ENCODE measurements around the gene PRR20E.
"Not testable (repeated sequence)": the region's sequence is repeated elsewhere in the genome, so short reads cannot be mapped to it uniquely, and the experiment has no call there.

DNA sequence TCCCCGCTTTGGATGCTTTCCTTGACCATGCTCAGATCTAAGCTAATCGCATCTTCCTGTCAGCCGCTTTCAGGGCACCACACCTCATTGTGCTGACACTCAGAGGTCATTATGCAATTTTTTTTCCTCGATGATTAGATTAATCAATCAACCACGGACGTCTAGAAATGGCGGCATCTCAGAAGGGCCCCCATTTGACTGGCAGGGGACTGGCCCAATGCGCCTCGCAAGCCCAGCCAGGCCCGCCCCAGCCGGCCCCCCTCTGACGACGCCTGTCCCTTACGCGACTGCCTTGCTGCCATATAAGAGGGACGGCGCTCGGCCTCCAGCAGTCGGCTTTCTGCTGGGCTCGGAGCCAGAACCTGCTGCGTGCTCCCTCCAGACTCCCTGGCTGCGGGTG lies 6.7 kb upstream of the PRR20E start, which contains the start of gene PRR20D:
- TF ChIP-seq, protein P1, sequence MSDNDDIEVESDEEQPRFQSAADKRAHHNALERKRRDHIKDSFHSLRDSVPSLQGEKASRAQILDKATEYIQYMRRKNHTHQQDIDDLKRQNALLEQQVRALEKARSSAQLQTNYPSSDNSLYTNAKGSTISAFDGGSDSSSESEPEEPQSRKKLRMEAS (IDR thresholded peaks at IDR 0.05; ENCODE audit: low read depth, low read length): not testable (repeated sequence)
- TF ChIP-seq, protein P2, sequence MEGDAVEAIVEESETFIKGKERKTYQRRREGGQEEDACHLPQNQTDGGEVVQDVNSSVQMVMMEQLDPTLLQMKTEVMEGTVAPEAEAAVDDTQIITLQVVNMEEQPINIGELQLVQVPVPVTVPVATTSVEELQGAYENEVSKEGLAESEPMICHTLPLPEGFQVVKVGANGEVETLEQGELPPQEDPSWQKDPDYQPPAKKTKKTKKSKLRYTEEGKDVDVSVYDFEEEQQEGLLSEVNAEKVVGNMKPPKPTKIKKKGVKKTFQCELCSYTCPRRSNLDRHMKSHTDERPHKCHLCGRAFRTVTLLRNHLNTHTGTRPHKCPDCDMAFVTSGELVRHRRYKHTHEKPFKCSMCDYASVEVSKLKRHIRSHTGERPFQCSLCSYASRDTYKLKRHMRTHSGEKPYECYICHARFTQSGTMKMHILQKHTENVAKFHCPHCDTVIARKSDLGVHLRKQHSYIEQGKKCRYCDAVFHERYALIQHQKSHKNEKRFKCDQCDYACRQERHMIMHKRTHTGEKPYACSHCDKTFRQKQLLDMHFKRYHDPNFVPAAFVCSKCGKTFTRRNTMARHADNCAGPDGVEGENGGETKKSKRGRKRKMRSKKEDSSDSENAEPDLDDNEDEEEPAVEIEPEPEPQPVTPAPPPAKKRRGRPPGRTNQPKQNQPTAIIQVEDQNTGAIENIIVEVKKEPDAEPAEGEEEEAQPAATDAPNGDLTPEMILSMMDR (IDR thresholded peaks at IDR 0.05; ENCODE audit: low read depth, low read length): not testable (repeated sequence)
